Middle frontal gyrus (tissue), 1 donor: Measurements from ENCODE around the gene TTC38.

Experiments
- DNase-seq: peaks from one replicate; pipeline ENCODE4 v3.0.0-alpha.2; 2015; ENCODE audit warnings: low spot score; ENCODE audit errors: extremely low spot score

TTC38 gene

GRCh38 chr22:46276563-46276962, 8.8 kb downstream of the TTC38 start:
- no peak for DNase-seq

- DNase-seq, result no peak
These were observed 11.1 kb downstream of the TTC38 start for GRCh38 chr22:46278656-46279645.

GRCh38 chr22:46280063-46280817, 12.4 kb downstream of the TTC38 start:
- no peak for DNase-seq

GRCh38 chr22:46280999-46281623, 13.3 kb downstream of the TTC38 start:
- DNase-seq, result no peak

GRCh38 chr22:46281866-46282678, 14.3 kb downstream of the TTC38 start:
- no peak for DNase-seq

GRCh38 chr22:46286006-46286405, 18.2 kb downstream of the TTC38 start:
- DNase-seq, result no peak

- no peak for DNase-seq
These were observed 19.4 kb downstream of the TTC38 start for GRCh38 chr22:46286941-46287872.

GRCh38 chr22:46287873-46288751, 20.3 kb downstream of the TTC38 start:
- DNase-seq, result no peak

- DNase-seq, result no peak
These were observed 21.0 kb downstream of the TTC38 start for GRCh38 chr22:46288846-46289243.

GRCh38 chr22:46289244-46289891, 21.6 kb downstream of the TTC38 start:
- no peak for DNase-seq

GRCh38 chr22:46290121-46290842, 22.5 kb downstream of the TTC38 start:
- DNase-seq, result no peak

GRCh38 chr22:46290843-46291785, 23.3 kb downstream of the TTC38 start:
- no peak for DNase-seq

GRCh38 chr22:46292173-46292572, 24.4 kb downstream of the TTC38 start:
- no peak for DNase-seq

- no peak for DNase-seq
These were observed 24.9 kb downstream of the TTC38 start for GRCh38 chr22:46292732-46293131.

- peak; percentile 8 for DNase-seq
These were observed 25.9 kb downstream of the TTC38 start for GRCh38 chr22:46293577-46294260.

- DNase-seq, result no peak
These were observed 27.0 kb downstream of the TTC38 start for GRCh38 chr22:46294784-46295183.
